ENCODE results near the gene BNC2.

Gene BNC2

DNA sequence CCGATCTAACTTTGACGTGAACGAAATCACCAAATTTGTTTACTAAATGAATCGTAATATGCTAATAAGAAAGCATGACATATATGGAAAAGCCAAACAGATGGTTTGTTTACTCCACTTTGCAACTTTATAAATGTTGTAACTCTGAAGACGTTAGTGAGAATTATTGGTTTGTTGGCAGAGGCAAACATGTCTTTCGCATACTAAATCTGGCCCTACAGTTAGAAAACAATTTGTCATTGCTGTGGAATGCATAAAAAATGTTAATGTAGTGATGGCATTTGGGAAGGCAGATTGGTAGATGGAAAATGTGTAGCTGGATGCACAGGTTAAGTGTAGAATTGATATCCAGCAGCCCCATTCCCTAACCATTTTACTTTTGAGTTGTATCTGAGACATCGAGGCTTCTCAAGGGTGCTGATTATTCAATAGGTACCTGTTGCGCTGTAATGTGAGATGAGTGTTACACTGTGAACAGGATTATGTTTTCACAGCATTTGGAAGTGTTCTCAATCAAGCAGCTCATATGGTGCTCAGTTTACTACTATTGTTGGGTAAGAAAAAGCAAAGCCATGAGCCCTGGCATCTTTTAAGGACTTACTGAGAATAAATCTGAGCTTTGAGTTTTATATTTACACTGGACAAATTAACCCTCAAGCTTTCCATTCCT lies 444.8 kb downstream of the BNC2 start:
- H3K9ac ChIP-seq (ENCODE audit: low read length) = no peak overlapping the region
- no peaks in the 10 kb centered on the region for H3K9me3 ChIP-seq (ENCODE audit: control insufficient read depth, low read length)
- peaks cover 24% of the 10 kb centered on the region for H3K4me1 ChIP-seq (ENCODE audit: control insufficient read depth, insufficient read depth, low read length)
- H3K36me3 ChIP-seq (ENCODE audit: control insufficient read depth, insufficient read depth, low read length, severe bottlenecking) = no peaks in the 10 kb centered on the region
- H3K27me3 ChIP-seq (replicated peaks; ENCODE audit: control insufficient read depth, insufficient read depth, low read length) = no peaks in the 10 kb centered on the region
- H3K4me3 ChIP-seq (ENCODE audit: low read length) = peak overlapping the region; percentile 12
- DNase-seq (ENCODE audit: low read depth) = peak; percentile 74

DNA sequence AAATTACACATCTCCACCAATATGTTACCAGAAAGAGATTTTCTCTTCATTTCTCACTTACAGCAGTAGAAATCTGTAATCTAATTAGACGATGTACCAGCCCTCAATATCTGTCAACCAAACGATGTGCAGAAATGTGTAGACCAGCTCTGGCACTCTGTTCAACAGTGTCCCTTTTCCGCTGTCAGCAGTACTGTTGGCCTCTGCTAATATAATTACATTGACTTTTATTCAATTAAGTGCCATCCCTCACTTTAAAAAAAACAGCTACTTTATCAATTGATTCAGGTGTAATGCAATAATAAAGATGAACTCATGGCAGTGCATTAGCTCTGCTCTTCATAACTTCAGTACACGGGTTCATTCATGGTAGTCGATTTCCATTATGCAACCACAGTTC lies 448.4 kb downstream of the BNC2 start:
- no peak overlapping the region for H3K4me3 ChIP-seq (ENCODE audit: low read length)
- peaks cover 10% of the 10 kb centered on the region for H3K36me3 ChIP-seq (ENCODE audit: control insufficient read depth, insufficient read depth, low read length, severe bottlenecking)
- no peak for DNase-seq (ENCODE audit: low read depth)
- no peaks in the 10 kb centered on the region for H3K27me3 ChIP-seq (replicated peaks; ENCODE audit: control insufficient read depth, insufficient read depth, low read length)
- no peaks in the 10 kb centered on the region for H3K9me3 ChIP-seq (ENCODE audit: control insufficient read depth, low read length)
- H3K9ac ChIP-seq (ENCODE audit: low read length) = no peak overlapping the region
- peaks cover 22% of the 10 kb centered on the region for H3K4me1 ChIP-seq (ENCODE audit: control insufficient read depth, insufficient read depth, low read length)

DNA sequence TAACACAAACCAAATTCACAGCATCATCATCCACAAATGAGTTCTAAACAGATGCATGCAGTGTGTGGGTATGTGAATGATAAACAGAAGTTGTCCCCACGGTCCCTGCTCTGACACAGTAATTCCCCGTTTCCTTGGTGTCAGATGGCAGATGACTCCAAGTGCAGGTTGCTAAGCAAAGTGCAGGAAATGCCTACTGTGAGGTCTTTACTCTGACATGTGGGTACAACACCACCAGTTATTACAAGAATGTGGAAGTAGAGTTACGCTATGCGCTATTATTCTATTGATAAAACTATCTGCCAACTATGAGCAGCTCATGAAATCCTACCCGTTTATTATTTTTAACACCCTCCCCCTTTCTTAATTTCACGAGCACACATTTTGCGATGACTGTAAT lies 448.9 kb downstream of the BNC2 start:
- Histone ChIP-seq H3K36me3 (ENCODE audit: control insufficient read depth, insufficient read depth, low read length, severe bottlenecking) (peaks cover 10% of the 10 kb centered on the region), H3K4me1 (ENCODE audit: control insufficient read depth, insufficient read depth, low read length) (peaks cover 27% of the 10 kb centered on the region), H3K4me3 (ENCODE audit: low read length) (no peak overlapping the region), H3K9me3 (ENCODE audit: control insufficient read depth, low read length) (no peaks in the 10 kb centered on the region), H3K27me3 (replicated peaks; ENCODE audit: control insufficient read depth, insufficient read depth, low read length) (no peaks in the 10 kb centered on the region), H3K9ac (ENCODE audit: low read length) (no peak overlapping the region)
- no peak for DNase-seq (ENCODE audit: low read depth)

DNA sequence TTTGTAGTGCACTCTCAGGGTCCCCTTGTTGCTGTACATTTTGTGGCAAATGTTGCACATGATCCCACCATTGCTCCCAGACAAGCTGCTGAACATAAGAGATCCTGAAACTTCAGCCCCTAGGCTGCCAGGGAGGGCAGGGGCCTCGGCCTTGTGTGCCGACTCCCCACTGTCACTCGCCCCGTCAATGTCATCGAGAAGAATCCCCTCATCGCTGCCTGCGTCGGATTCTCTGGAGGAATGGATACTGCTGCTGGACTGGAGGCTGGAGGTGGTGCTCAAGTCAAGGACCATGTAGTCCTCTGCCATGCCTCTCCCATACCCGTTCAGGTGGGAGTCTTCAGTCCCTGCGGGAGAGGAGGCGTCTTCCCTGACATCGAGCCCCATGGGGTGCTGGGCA lies 451.3 kb downstream of the BNC2 start:
- Histone ChIP-seq H3K4me1 (ENCODE audit: control insufficient read depth, insufficient read depth, low read length) (peaks cover 21% of the 10 kb centered on the region), H3K9me3 (ENCODE audit: control insufficient read depth, low read length) (no peaks in the 10 kb centered on the region), H3K27me3 (replicated peaks; ENCODE audit: control insufficient read depth, insufficient read depth, low read length) (no peaks in the 10 kb centered on the region), H3K9ac (ENCODE audit: low read length) (no peak overlapping the region), H3K36me3 (ENCODE audit: control insufficient read depth, insufficient read depth, low read length, severe bottlenecking) (peaks cover 10% of the 10 kb centered on the region), H3K4me3 (ENCODE audit: low read length) (no peak overlapping the region)
- no peak for DNase-seq (ENCODE audit: low read depth)

DNA sequence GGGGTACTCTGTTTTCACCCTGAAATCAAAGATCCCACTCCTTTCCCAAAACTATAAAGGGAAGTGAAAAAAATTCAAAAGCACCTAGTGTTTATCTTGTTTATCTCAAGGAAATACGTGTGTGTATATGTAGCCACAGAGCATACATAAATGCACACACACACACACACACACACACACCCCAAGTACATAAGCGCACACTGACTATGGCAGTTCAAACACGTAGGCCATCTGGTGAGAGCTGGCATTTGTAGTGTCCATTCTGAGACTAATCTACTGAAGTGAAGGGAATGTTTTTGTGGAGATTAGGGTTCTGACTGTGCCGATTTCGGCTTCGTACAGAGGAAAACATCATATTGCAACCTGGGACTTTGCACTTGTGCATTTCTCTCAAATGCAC lies 451.7 kb downstream of the BNC2 start:
- Histone ChIP-seq H3K9ac (ENCODE audit: low read length) (no peak overlapping the region), H3K27me3 (replicated peaks; ENCODE audit: control insufficient read depth, insufficient read depth, low read length) (no peaks in the 10 kb centered on the region), H3K4me3 (ENCODE audit: low read length) (no peak overlapping the region), H3K4me1 (ENCODE audit: control insufficient read depth, insufficient read depth, low read length) (peaks cover 25% of the 10 kb centered on the region), H3K36me3 (ENCODE audit: control insufficient read depth, insufficient read depth, low read length, severe bottlenecking) (peaks cover 10% of the 10 kb centered on the region), H3K9me3 (ENCODE audit: control insufficient read depth, low read length) (no peaks in the 10 kb centered on the region)
- no peak for DNase-seq (ENCODE audit: low read depth)

DNA sequence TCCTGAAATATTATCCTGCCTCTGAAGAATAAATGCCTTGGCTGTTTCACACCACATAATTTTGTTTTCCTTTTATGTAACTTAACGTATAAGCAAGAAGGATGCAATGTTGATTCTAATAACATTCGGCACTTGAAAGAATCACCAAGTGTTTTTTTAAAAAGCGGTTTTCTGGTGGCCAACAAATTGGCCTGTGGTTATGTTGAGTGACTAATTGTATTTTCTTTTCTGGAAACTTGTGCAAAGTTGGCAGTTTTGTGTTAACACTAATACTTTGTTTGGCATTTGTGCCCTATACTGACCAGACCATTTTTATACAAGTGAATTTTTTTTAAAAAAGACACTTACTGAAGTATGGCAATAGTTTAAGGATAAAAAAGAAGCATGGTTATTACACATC lies 452.7 kb downstream of the BNC2 start:
- peaks cover 10% of the 10 kb centered on the region for H3K36me3 ChIP-seq (ENCODE audit: control insufficient read depth, insufficient read depth, low read length, severe bottlenecking)
- peak overlapping the region; percentile 85 for H3K9ac ChIP-seq (ENCODE audit: low read length)
- H3K4me1 ChIP-seq (ENCODE audit: control insufficient read depth, insufficient read depth, low read length) = peaks cover 33% of the 10 kb centered on the region
- H3K27me3 ChIP-seq (replicated peaks; ENCODE audit: control insufficient read depth, insufficient read depth, low read length) = no peaks in the 10 kb centered on the region
- H3K9me3 ChIP-seq (ENCODE audit: control insufficient read depth, low read length) = no peaks in the 10 kb centered on the region
- DNase-seq (ENCODE audit: low read depth) = peak; percentile 41
- peak overlapping the region; percentile 78 for H3K4me3 ChIP-seq (ENCODE audit: low read length)

DNA sequence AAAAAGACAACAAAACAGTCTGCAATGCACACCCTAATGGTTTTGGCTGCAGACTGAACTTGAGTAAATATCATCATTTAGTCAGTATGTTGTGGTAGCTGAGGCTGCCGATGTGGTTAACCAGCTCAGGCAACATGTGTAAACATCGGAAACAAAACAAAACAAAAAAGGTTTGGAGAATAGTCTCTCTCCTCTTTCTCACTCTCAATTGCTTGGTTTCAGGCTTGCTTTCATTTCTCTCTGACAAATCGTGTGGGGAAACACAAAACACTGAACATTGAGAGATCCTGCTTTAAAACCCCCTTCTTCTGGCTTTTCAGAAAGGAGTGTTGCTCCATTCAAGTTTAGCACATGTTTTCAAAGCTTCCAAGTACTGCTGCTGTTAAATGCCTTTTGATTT lies 453.3 kb downstream of the BNC2 start:
- Histone ChIP-seq H3K4me3 (ENCODE audit: low read length) (peak overlapping the region; percentile 78), H3K9me3 (ENCODE audit: control insufficient read depth, low read length) (no peaks in the 10 kb centered on the region), H3K9ac (ENCODE audit: low read length) (peak overlapping the region; percentile 85), H3K4me1 (ENCODE audit: control insufficient read depth, insufficient read depth, low read length) (peaks cover 38% of the 10 kb centered on the region), H3K27me3 (replicated peaks; ENCODE audit: control insufficient read depth, insufficient read depth, low read length) (no peaks in the 10 kb centered on the region), H3K36me3 (ENCODE audit: control insufficient read depth, insufficient read depth, low read length, severe bottlenecking) (peaks cover 10% of the 10 kb centered on the region)
- peak; percentile 78 for DNase-seq (ENCODE audit: low read depth)

DNA sequence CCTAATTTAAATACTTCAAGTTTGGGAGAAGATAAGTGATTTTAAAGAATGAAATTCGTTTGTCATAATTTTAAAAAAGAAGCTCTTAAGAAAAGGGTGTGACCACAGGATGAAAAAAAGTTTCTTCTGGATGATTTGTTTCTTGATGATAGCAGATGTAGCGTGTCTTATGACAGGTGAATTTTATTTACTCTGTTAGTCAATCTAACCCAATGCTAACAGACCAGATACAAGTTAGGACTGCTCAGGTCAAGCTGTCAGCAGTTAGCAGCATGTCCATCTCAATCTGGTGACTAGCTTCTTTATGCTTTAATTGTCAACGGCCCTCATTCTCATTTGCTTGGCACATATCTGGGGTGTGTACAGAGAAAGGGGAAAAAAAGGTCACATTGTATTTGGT lies 456.0 kb downstream of the BNC2 start:
- Histone ChIP-seq H3K4me3 (ENCODE audit: low read length) (no peak overlapping the region), H3K4me1 (ENCODE audit: control insufficient read depth, insufficient read depth, low read length) (peaks cover 38% of the 10 kb centered on the region), H3K27me3 (replicated peaks; ENCODE audit: control insufficient read depth, insufficient read depth, low read length) (no peaks in the 10 kb centered on the region), H3K36me3 (ENCODE audit: control insufficient read depth, insufficient read depth, low read length, severe bottlenecking) (peaks cover 10% of the 10 kb centered on the region), H3K9me3 (ENCODE audit: control insufficient read depth, low read length) (no peaks in the 10 kb centered on the region), H3K9ac (ENCODE audit: low read length) (no peak overlapping the region)
- no peak for DNase-seq (ENCODE audit: low read depth)

DNA sequence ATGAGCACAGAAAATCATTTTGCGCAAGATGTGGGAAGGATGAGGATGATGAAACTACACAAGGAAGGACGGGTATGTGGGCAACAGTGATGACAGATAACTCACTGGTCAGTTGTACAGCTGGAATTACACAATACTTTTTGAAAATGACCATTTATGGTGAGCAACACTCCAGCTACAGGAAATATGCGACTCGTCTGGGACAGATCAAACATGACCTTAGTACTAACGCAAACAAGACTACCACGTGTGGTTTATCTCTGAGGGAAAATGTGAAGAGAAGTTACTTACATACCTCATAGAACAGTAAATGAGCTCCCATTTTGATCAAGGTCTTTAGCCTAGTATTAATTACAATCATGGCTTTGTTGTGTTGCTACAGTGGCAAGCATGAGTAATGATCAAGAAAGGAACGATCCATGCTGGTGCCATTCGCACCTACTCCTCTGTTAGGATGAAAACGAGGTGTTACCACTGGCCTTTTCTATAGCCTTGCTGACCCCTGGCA lies 456.9 kb downstream of the BNC2 start:
- no peak overlapping the region for H3K4me3 ChIP-seq (ENCODE audit: low read length)
- H3K36me3 ChIP-seq (ENCODE audit: control insufficient read depth, insufficient read depth, low read length, severe bottlenecking) = peaks cover 2% of the 10 kb centered on the region
- peaks cover 38% of the 10 kb centered on the region for H3K4me1 ChIP-seq (ENCODE audit: control insufficient read depth, insufficient read depth, low read length)
- H3K9ac ChIP-seq (ENCODE audit: low read length) = no peak overlapping the region
- DNase-seq (ENCODE audit: low read depth) = peak; percentile 70
- no peaks in the 10 kb centered on the region for H3K27me3 ChIP-seq (replicated peaks; ENCODE audit: control insufficient read depth, insufficient read depth, low read length)
- H3K9me3 ChIP-seq (ENCODE audit: control insufficient read depth, low read length) = no peaks in the 10 kb centered on the region

DNA sequence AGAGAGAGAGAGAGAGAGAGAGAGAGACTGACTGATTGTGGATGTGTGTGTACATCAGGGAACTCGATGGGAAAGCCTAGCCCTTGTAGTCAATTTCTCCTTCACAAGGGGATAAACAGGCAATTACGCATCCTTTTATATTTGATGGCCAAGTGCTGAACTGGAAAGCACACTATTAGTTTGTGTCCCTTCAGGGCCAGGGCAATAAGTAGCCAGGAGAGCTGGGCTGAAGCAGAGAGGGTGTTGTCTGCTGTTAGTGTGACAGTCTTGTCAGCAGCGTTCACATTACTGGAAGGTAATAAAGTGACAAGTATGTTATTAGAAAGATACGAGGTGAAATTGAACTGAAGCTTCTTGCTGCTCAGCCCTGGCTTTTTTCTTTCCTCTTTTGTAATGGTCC lies 457.7 kb downstream of the BNC2 start:
- no peak for DNase-seq (ENCODE audit: low read depth)

DNA sequence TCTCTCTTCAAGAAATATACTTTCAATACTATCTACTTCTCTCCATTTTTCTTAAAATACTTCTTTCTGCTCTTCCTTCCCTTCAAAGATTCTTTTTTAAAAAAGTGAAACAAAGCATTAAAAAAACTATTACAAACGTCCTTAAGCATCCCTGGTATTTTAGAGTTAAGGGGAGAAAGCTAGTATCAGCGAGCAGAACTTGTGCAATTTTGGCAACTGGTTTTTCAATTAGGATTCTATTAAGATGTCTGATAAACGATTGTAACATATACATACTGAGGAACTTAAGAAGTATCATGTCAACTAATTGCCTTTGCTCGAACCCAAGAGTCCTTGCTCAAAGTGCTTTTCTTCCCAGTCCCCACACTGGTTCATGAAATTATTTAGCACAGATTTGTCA lies 459.2 kb downstream of the BNC2 start:
- H3K36me3 ChIP-seq (ENCODE audit: control insufficient read depth, insufficient read depth, low read length, severe bottlenecking) = no peaks in the 10 kb centered on the region
- no peak overlapping the region for H3K4me3 ChIP-seq (ENCODE audit: low read length)
- H3K4me1 ChIP-seq (ENCODE audit: control insufficient read depth, insufficient read depth, low read length) = peaks cover 20% of the 10 kb centered on the region
- H3K9ac ChIP-seq (ENCODE audit: low read length) = no peak overlapping the region
- H3K9me3 ChIP-seq (ENCODE audit: control insufficient read depth, low read length) = no peaks in the 10 kb centered on the region
- H3K27me3 ChIP-seq (replicated peaks; ENCODE audit: control insufficient read depth, insufficient read depth, low read length) = no peaks in the 10 kb centered on the region
- no peak for DNase-seq (ENCODE audit: low read depth)

More for the DNA sequence above, 457.7 kb downstream of the BNC2 start:
- H3K9me3 ChIP-seq (ENCODE audit: control insufficient read depth, low read length) = no peaks in the 10 kb centered on the region
- peak overlapping the region; percentile 32 for H3K9ac ChIP-seq (ENCODE audit: low read length)
- H3K36me3 ChIP-seq (ENCODE audit: control insufficient read depth, insufficient read depth, low read length, severe bottlenecking) = no peaks in the 10 kb centered on the region
- H3K4me1 ChIP-seq (ENCODE audit: control insufficient read depth, insufficient read depth, low read length) = peaks cover 34% of the 10 kb centered on the region
- no peaks in the 10 kb centered on the region for H3K27me3 ChIP-seq (replicated peaks; ENCODE audit: control insufficient read depth, insufficient read depth, low read length)
- peak overlapping the region; percentile 20 for H3K4me3 ChIP-seq (ENCODE audit: low read length)

Measured in adipocyte (in vitro differentiated cells).